Endodermal cell (in vitro differentiated cells): Measurements from ENCODE around the gene DENND5A. TPM values are rescaled to one million over a fixed set of nuclear protein-coding genes. Genes with fewer than 3 reads are reported as not detected.
"Not testable (repeated sequence)": the region's sequence is repeated elsewhere in the genome, so short reads cannot be mapped to it uniquely, and the experiment has no call there.

Experiments used
- DNase-seq: peaks from one replicate; pipeline ENCODE4 v3.0.0-alpha.2; 2017
- H3K27ac ChIP-seq: 2 replicates; pipeline ENCODE4 v1.5.1; 2013; ENCODE audit warnings: mild to moderate bottlenecking, low read depth, low read length, moderate library complexity
- H3K27me3 ChIP-seq: 2 replicates; pipeline ENCODE4 v1.6.1; 2013; ENCODE audit warnings: mild to moderate bottlenecking, low read length, moderate library complexity; ENCODE audit not compliant: insufficient read depth, control insufficient read depth, poor library complexity, severe bottlenecking
- H3K36me3 ChIP-seq: 2 replicates; pipeline ENCODE4 v1.7.0; 2013; ENCODE audit warnings: mild to moderate bottlenecking, low read length, moderate library complexity; ENCODE audit not compliant: control insufficient read depth, insufficient read depth
- H3K4me1 ChIP-seq: one replicate; pipeline ENCODE4 v1.7.0; 2013; ENCODE audit warnings: low read length; ENCODE audit not compliant: control insufficient read depth, insufficient read depth
- H3K4me3 ChIP-seq: 2 replicates; pipeline ENCODE4 v1.5.1; 2013; ENCODE audit warnings: mild to moderate bottlenecking, low read length, moderate library complexity
- H3K9ac ChIP-seq: 2 replicates; pipeline ENCODE4 v1.6.1; 2013; ENCODE audit warnings: mild to moderate bottlenecking, low read length, moderate library complexity; ENCODE audit not compliant: poor library complexity, severe bottlenecking; ENCODE audit errors: extremely low read depth
- H3K9me3 ChIP-seq: 2 replicates; pipeline ENCODE4 v1.6.1; 2013; ENCODE audit warnings: mild to moderate bottlenecking, low read length, moderate library complexity; ENCODE audit not compliant: control insufficient read depth
- H3K27ac Mint-ChIP-seq: 2 replicates; pipeline ENCODE4 v1.8.0; 2020; ENCODE audit warnings: mixed read lengths
- H3K27me3 Mint-ChIP-seq: 2 replicates; pipeline ENCODE4 v1.8.0; 2021; ENCODE audit warnings: mild to moderate bottlenecking, mixed read lengths; ENCODE audit not compliant: insufficient read depth
- H3K36me3 Mint-ChIP-seq: 2 replicates; pipeline ENCODE4 v1.8.0; 2020; ENCODE audit warnings: low read depth, mixed read lengths
- H3K4me1 Mint-ChIP-seq: 2 replicates; pipeline ENCODE4 v1.8.0; 2020; ENCODE audit warnings: mixed read lengths
- H3K4me3 Mint-ChIP-seq: 2 replicates; pipeline ENCODE4 v1.8.0; 2020; ENCODE audit warnings: mild to moderate bottlenecking, moderate library complexity, mixed read lengths
- H3K9me3 Mint-ChIP-seq: 2 replicates; pipeline ENCODE4 v1.8.0; 2020; ENCODE audit warnings: mild to moderate bottlenecking, mixed read lengths
- CTCF ChIP-seq: fragments of 200-600 bp; sonication (generic); conservative IDR thresholded peaks from 2 replicates; pipeline ENCODE4 v1.5.0; 2021; ENCODE audit warnings: antibody characterized with exemption, mild to moderate bottlenecking
- WGBS, 2 experiments: methylation state at CpG; one replicate each; pipeline versions ENCODE4 v1.1.5 to v1.1.7; 2013; ENCODE audit warnings: missing lambda C conversion rate in 2 of 2, mixed read lengths in 1 of 2; ENCODE audit not compliant: insufficient coverage in 1 of 2, insufficient read length in 1 of 2; 5-methylcytosine and 5-hydroxymethylcytosine counted together
- total RNA-seq, 2 donors: library from RNA; stranded (reverse); fragmentation: NEBNext Ultra II Directional in 1 of 2; extraction: Animal tissue kit (Norgen Biotek cat#: 25700) in 1 of 2; gene quantifications; 2 replicates in 1 of 2; 3 replicates in 1 of 2; pipeline ENCODE4 v1.2.1, GENCODE V29; 2021

Gene DENND5A
- total RNA-seq, 2 donors from 2014 or later = 119 to 171 TPM

- no peaks in the 10 kb centered on the region for H3K27me3 ChIP-seq
- Mint-ChIP-seq H3K27ac (no peak overlapping the region), H3K9me3 (no peaks in the 10 kb centered on the region), H3K27me3 (no peaks in the 10 kb centered on the region), H3K36me3 (peaks cover 17% of the 10 kb centered on the region), H3K4me3 (no peak overlapping the region), H3K4me1 (peaks cover 26% of the 10 kb centered on the region)
- H3K4me1 ChIP-seq = no peaks in the 10 kb centered on the region
- no peak overlapping the region for H3K9ac ChIP-seq
- no peak overlapping the region for H3K27ac ChIP-seq
- TF ChIP-seq CTCF = no peak
- H3K9me3 ChIP-seq = no peaks in the 10 kb centered on the region
- DNase-seq = no peak
- no peak overlapping the region for H3K4me3 ChIP-seq
- 88 to 98% methylated on average over 5 to 7 of the region's 7 CpGs for WGBS, 2 experiments
- peaks cover 4% of the 10 kb centered on the region for H3K36me3 ChIP-seq
Observed at GRCh38 chr11:9249252-9249651, 15.9 kb downstream of the DENND5A start.

- peak overlapping the region; percentile 72 for H3K27ac Mint-ChIP-seq
- no peaks in the 10 kb centered on the region for H3K27me3 Mint-ChIP-seq
- 93 to 98% methylated on average over 3 of the region's 3 CpGs for WGBS, 2 experiments
- Histone ChIP-seq H3K4me1 (no peaks in the 10 kb centered on the region), H3K36me3 (no peaks in the 10 kb centered on the region), H3K27ac (no peak overlapping the region), H3K4me3 (no peak overlapping the region), H3K9me3 (no peaks in the 10 kb centered on the region), H3K9ac (no peak overlapping the region), H3K27me3 (no peaks in the 10 kb centered on the region)
- peaks cover 19% of the 10 kb centered on the region for H3K36me3 Mint-ChIP-seq
- H3K9me3 Mint-ChIP-seq = no peaks in the 10 kb centered on the region
- peaks cover 25% of the 10 kb centered on the region for H3K4me1 Mint-ChIP-seq
- no peak for DNase-seq
- H3K4me3 Mint-ChIP-seq = no peak overlapping the region
- no peak for TF ChIP-seq CTCF
Observed at GRCh38 chr11:9247863-9248262, 17.3 kb downstream of the DENND5A start.

GRCh38 chr11:9236242-9236641, 28.9 kb downstream of the DENND5A start:
- Mint-ChIP-seq H3K4me1 (peaks cover 19% of the 10 kb centered on the region), H3K36me3 (peaks cover 40% of the 10 kb centered on the region), H3K9me3 (peaks cover 19% of the 10 kb centered on the region)
- H3K27me3 ChIP-seq, H3K4me3 Mint-ChIP-seq, H3K4me1 ChIP-seq, H3K9ac ChIP-seq, DNase-seq, H3K27ac Mint-ChIP-seq, H3K4me3 ChIP-seq, H3K27ac ChIP-seq, H3K27me3 Mint-ChIP-seq: not testable (repeated sequence)
- H3K36me3 ChIP-seq = peaks cover 21% of the 10 kb centered on the region
- 90 to 98% methylated on average over 9 of the region's 10 CpGs for WGBS, 2 experiments
- H3K9me3 ChIP-seq = peaks cover 28% of the 10 kb centered on the region

GRCh38 chr11:9232482-9232881, 32.7 kb downstream of the DENND5A start:
- no peak overlapping the region for H3K4me3 Mint-ChIP-seq
- WGBS, 2 experiments = 81 to 89% methylated on average over 2 to 3 of the region's 3 CpGs
- no peak overlapping the region for H3K27ac Mint-ChIP-seq
- H3K9me3 Mint-ChIP-seq = peaks cover 19% of the 10 kb centered on the region
- Histone ChIP-seq H3K36me3 (peaks cover 14% of the 10 kb centered on the region), H3K27me3 (no peaks in the 10 kb centered on the region), H3K9ac (no peak overlapping the region), H3K4me3 (no peak overlapping the region), H3K27ac (no peak overlapping the region), H3K4me1 (peaks cover 9% of the 10 kb centered on the region), H3K9me3 (peaks cover 28% of the 10 kb centered on the region)
- H3K4me1 Mint-ChIP-seq = peaks cover 41% of the 10 kb centered on the region
- no peak for DNase-seq
- TF ChIP-seq CTCF = no peak
- H3K36me3 Mint-ChIP-seq = peaks cover 27% of the 10 kb centered on the region
- peaks cover 9% of the 10 kb centered on the region for H3K27me3 Mint-ChIP-seq
